Activated CD8-positive, alpha-beta T cell treated with anti-CD3 and anti-CD28 coated beads for 36 hours (primary cell): ENCODE results near the gene NLRC4. TPM values are rescaled to one million over a fixed set of nuclear protein-coding genes. Genes with fewer than 3 reads are reported as not detected.
A peak's percentile ranks its signal among the peaks of the same experiment; 100 is the strongest.
"Not testable (repeated sequence)": the region's sequence is repeated elsewhere in the genome, so short reads cannot be mapped to it uniquely, and the experiment has no call there.

ENCODE experiments used
- ATAC-seq: fragments of 200-7000 bp; cut with Tn5 transposase; one replicate; pipeline ENCODE4 v1.10.0; 2021; ENCODE audit warnings: mild to moderate bottlenecking, moderate library complexity
- CTCF ChIA-PET: fragments of 350-600 bp; sonication (Branson Sonifier 250); formaldehyde crosslinking; loops from one replicate; lab custom pipeline; 2021; ENCODE audit warnings: antibody characterized with exemption; lab: Charles Lee
- POLR2A ChIA-PET: fragments of 350-600 bp; sonication (Branson Sonifier 250); formaldehyde crosslinking; loops from one replicate; lab custom pipeline; 2021; ENCODE audit warnings: antibody characterized with exemption; lab: Charles Lee
- DNase-seq: peaks from one replicate; pipeline ENCODE4 v3.0.0-alpha.2; 2020
- H3K27ac Mint-ChIP-seq: one replicate; pipeline ENCODE4 v1.8.0; 2021; ENCODE audit warnings: mild to moderate bottlenecking, mixed read lengths
- H3K27me3 Mint-ChIP-seq: one replicate; pipeline ENCODE4 v1.8.0; 2021; ENCODE audit warnings: mixed read lengths
- H3K36me3 Mint-ChIP-seq: one replicate; pipeline ENCODE4 v1.8.0; 2021; ENCODE audit warnings: low read depth, mixed read lengths
- H3K4me1 Mint-ChIP-seq: one replicate; pipeline ENCODE4 v1.8.0; 2021; ENCODE audit warnings: low read depth, mixed read lengths
- H3K4me3 Mint-ChIP-seq: one replicate; pipeline ENCODE4 v1.8.0; 2021; ENCODE audit warnings: mild to moderate bottlenecking, moderate library complexity, mixed read lengths
- H3K9me3 Mint-ChIP-seq: one replicate; pipeline ENCODE4 v1.8.0; 2021; ENCODE audit warnings: mixed read lengths
- intact Hi-C: fragments of 100-400 bp; cut with micrococcal nuclease; formaldehyde crosslinking; loops from one replicate; pipeline ENCODE4 v1.10.0; 2022
- total RNA-seq, 2 experiments: library from RNA; stranded (reverse); gene quantifications; one replicate each; pipeline ENCODE4 v1.2.3, GENCODE V29; 2021
- TF ChIP-seq, protein P1 (sequence below): fragments of 200-600 bp; IDR thresholded peaks from one replicate; pipeline ENCODE4 v1.8.0; 2022; ENCODE audit warnings: antibody characterized with exemption, mild to moderate bottlenecking

NLRC4 gene
- total RNA-seq, 2 experiments from 2014 or later, result not detected

- Mint-ChIP-seq H3K4me3 (peak overlapping the region; percentile 95), H3K27ac (peak overlapping the region; percentile 97), H3K9me3 (no peaks in the 10 kb centered on the region), H3K27me3 (no peaks in the 10 kb centered on the region), H3K36me3 (peaks cover 10% of the 10 kb centered on the region), H3K4me1 (peaks cover 24% of the 10 kb centered on the region)
- ATAC-seq (no peak), DNase-seq (no peak)
- POLR2A ChIA-PET, result interaction anchor here (1.5 kb wide), 1 partner anchor 111 kb away, joined by 5 read pairs; the partner anchor contains the start of gene SLC30A6
- TF ChIP-seq, protein P1, sequence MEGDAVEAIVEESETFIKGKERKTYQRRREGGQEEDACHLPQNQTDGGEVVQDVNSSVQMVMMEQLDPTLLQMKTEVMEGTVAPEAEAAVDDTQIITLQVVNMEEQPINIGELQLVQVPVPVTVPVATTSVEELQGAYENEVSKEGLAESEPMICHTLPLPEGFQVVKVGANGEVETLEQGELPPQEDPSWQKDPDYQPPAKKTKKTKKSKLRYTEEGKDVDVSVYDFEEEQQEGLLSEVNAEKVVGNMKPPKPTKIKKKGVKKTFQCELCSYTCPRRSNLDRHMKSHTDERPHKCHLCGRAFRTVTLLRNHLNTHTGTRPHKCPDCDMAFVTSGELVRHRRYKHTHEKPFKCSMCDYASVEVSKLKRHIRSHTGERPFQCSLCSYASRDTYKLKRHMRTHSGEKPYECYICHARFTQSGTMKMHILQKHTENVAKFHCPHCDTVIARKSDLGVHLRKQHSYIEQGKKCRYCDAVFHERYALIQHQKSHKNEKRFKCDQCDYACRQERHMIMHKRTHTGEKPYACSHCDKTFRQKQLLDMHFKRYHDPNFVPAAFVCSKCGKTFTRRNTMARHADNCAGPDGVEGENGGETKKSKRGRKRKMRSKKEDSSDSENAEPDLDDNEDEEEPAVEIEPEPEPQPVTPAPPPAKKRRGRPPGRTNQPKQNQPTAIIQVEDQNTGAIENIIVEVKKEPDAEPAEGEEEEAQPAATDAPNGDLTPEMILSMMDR, result no peak
- CTCF ChIA-PET, result no interaction called here
- intact Hi-C loops, result no loop called here
Measured at GRCh38 chr2:32277363-32277673, 12.6 kb upstream of the NLRC4 start.

- H3K9me3 Mint-ChIP-seq, H3K4me3 Mint-ChIP-seq, intact Hi-C loops, CTCF ChIA-PET, H3K27ac Mint-ChIP-seq, ATAC-seq, DNase-seq, POLR2A ChIA-PET, H3K27me3 Mint-ChIP-seq, H3K36me3 Mint-ChIP-seq: not testable (repeated sequence)
- peaks cover 19% of the 10 kb centered on the region for H3K4me1 Mint-ChIP-seq
Measured at GRCh38 chr2:32275790-32276189, 11.1 kb upstream of the NLRC4 start.

- Mint-ChIP-seq H3K4me1 (peaks cover 12% of the 10 kb centered on the region), H3K9me3 (no peaks in the 10 kb centered on the region), H3K36me3 (peaks cover 1% of the 10 kb centered on the region), H3K27ac (no peak overlapping the region), H3K27me3 (no peaks in the 10 kb centered on the region), H3K4me3 (no peak overlapping the region)
- CTCF ChIA-PET, result no interaction called here
- TF ChIP-seq, protein P1, result no peak
- no peak for DNase-seq
- POLR2A ChIA-PET, result no interaction called here
- intact Hi-C loops, result no loop called here
- ATAC-seq, result no peak
Measured at GRCh38 chr2:32274289-32274688, 9.6 kb upstream of the NLRC4 start.

DNA sequence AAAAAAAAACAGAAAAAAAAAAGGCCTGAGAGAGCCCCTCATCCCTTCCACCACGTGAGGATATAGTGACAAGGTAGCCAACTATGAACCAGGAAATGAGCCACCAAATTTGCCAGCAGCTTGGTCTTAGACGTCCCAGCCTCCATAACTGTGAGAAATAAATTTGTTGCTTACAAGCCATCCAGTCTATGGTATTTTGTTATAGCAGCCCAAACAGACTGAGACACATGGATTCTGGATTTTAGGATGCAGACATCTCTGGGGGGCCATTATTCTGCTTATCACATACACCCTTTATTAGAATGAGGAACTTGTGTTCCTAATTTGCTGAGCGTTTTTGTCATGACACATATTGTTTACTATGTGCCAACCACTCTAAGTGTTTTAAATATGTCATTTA is 7.6 kb upstream of the NLRC4 start:
- ChIA-PET POLR2A (no interaction called here), CTCF (no interaction called here)
- intact Hi-C loops, result no loop called here
- ATAC-seq, result no peak
- Mint-ChIP-seq H3K4me3 (no peak overlapping the region), H3K9me3 (no peaks in the 10 kb centered on the region), H3K4me1 (peaks cover 5% of the 10 kb centered on the region), H3K27me3 (peaks cover 2% of the 10 kb centered on the region), H3K27ac (no peak overlapping the region), H3K36me3 (no peaks in the 10 kb centered on the region)
- DNase-seq, result no peak
- TF ChIP-seq, protein P1, result no peak

- Mint-ChIP-seq H3K4me3 (no peak overlapping the region), H3K9me3 (no peaks in the 10 kb centered on the region), H3K27me3 (peaks cover 2% of the 10 kb centered on the region), H3K4me1 (no peaks in the 10 kb centered on the region), H3K27ac (no peak overlapping the region), H3K36me3 (no peaks in the 10 kb centered on the region)
- CTCF ChIA-PET, result no interaction called here
- POLR2A ChIA-PET, result no interaction called here
- intact Hi-C loops, result no loop called here
- TF ChIP-seq, protein P1, result no peak
- no peak for ATAC-seq
- no peak for DNase-seq
Measured at GRCh38 chr2:32271063-32271462, 6.4 kb upstream of the NLRC4 start.

- H3K27ac Mint-ChIP-seq, result no peak overlapping the region
- CTCF ChIA-PET, result no interaction called here
- POLR2A ChIA-PET, result no interaction called here
- ATAC-seq (no peak), DNase-seq (no peak)
- no peaks in the 10 kb centered on the region for H3K9me3 Mint-ChIP-seq
- TF ChIP-seq, protein P1, result no peak
- H3K4me3 Mint-ChIP-seq, result no peak overlapping the region
- H3K36me3 Mint-ChIP-seq, result no peaks in the 10 kb centered on the region
- peaks cover 2% of the 10 kb centered on the region for H3K4me1 Mint-ChIP-seq
- peaks cover 2% of the 10 kb centered on the region for H3K27me3 Mint-ChIP-seq
- intact Hi-C loops, result no loop called here
Measured at GRCh38 chr2:32262105-32262504, 2.6 kb downstream of the NLRC4 start.
